Measurements from ENCODE around the gene ZNF414.

Gene ZNF414

GRCh38 chr19:8494158-8494557, 19.8 kb downstream of the ZNF414 start:
- no peak for FAIRE-seq
- no peak for DNase-seq (ENCODE audit: insufficient read length, low spot score)

GRCh38 chr19:8491574-8491973, 22.4 kb downstream of the ZNF414 start:
- FAIRE-seq (no peak), DNase-seq (ENCODE audit: insufficient read length, low spot score) (no peak)

GRCh38 chr19:8490873-8491272, 23.1 kb downstream of the ZNF414 start:
- DNase-seq (ENCODE audit: insufficient read length, low spot score), result no peak
- no peak for FAIRE-seq

GRCh38 chr19:8490395-8490760, 23.6 kb downstream of the ZNF414 start:
- no peak for DNase-seq (ENCODE audit: insufficient read length, low spot score)
- FAIRE-seq, result no peak

- DNase-seq (ENCODE audit: insufficient read length, low spot score) (no peak), FAIRE-seq (no peak)
Observed at GRCh38 chr19:8489561-8490394, 24.2 kb downstream of the ZNF414 start.

GRCh38 chr19:8488365-8488764, 25.6 kb downstream of the ZNF414 start:
- FAIRE-seq (no peak), DNase-seq (ENCODE audit: insufficient read length, low spot score) (no peak)

- no peak for DNase-seq (ENCODE audit: insufficient read length, low spot score)
Observed at GRCh38 chr19:8487137-8487851, 26.7 kb downstream of the ZNF414 start.

GRCh38 chr19:8486661-8487136, 27.3 kb downstream of the ZNF414 start:
- DNase-seq (ENCODE audit: insufficient read length, low spot score), result no peak
- FAIRE-seq, result no peak

More at GRCh38 chr19:8487137-8487851, 26.7 kb downstream of the ZNF414 start:
- FAIRE-seq, result peak; percentile 63

GRCh38 chr19:8485561-8486371, 28.2 kb downstream of the ZNF414 start:
- no peak for FAIRE-seq
- DNase-seq (ENCODE audit: insufficient read length, low spot score), result no peak

- FAIRE-seq (no peak), DNase-seq (ENCODE audit: insufficient read length, low spot score) (no peak)
Observed at GRCh38 chr19:8484331-8484894, 29.6 kb downstream of the ZNF414 start.

- DNase-seq (ENCODE audit: insufficient read length, low spot score) (no peak), FAIRE-seq (no peak)
Observed at GRCh38 chr19:8483165-8483564, 30.8 kb downstream of the ZNF414 start.

- no peak for FAIRE-seq
- DNase-seq (ENCODE audit: insufficient read length, low spot score), result no peak
Observed at GRCh38 chr19:8482696-8483095, 31.3 kb downstream of the ZNF414 start.

GRCh38 chr19:8481616-8482015, 32.4 kb downstream of the ZNF414 start:
- no peak for FAIRE-seq
- DNase-seq (ENCODE audit: insufficient read length, low spot score), result no peak

- DNase-seq (ENCODE audit: insufficient read length, low spot score), result no peak
- no peak for FAIRE-seq
Observed at GRCh38 chr19:8481201-8481600, 32.8 kb downstream of the ZNF414 start.

- DNase-seq (ENCODE audit: insufficient read length, low spot score), result no peak
- no peak for FAIRE-seq
Observed at GRCh38 chr19:8478598-8478997, 35.4 kb downstream of the ZNF414 start.

GRCh38 chr19:8477889-8478288, 36.1 kb downstream of the ZNF414 start:
- FAIRE-seq (no peak), DNase-seq (ENCODE audit: insufficient read length, low spot score) (no peak)

GRCh38 chr19:8476524-8476923, 37.4 kb downstream of the ZNF414 start:
- FAIRE-seq (no peak), DNase-seq (ENCODE audit: insufficient read length, low spot score) (no peak)

- DNase-seq (ENCODE audit: insufficient read length, low spot score), result no peak
- FAIRE-seq, result no peak
Observed at GRCh38 chr19:8475005-8475404, 39.0 kb downstream of the ZNF414 start.

- FAIRE-seq, result peak; percentile 97
- DNase-seq (ENCODE audit: insufficient read length, low spot score), result peak; percentile 65
Observed at GRCh38 chr19:8473648-8474476, 40.1 kb downstream of the ZNF414 start.
